Upper lobe of right lung (tissue), 1 donor: ENCODE data around the gene LPIN2. TPM values are rescaled to one million over a fixed set of nuclear protein-coding genes. Genes with fewer than 3 reads are reported as not detected.
"Not testable (repeated sequence)": the region's sequence is repeated elsewhere in the genome, so short reads cannot be mapped to it uniquely, and the experiment has no call there.

ENCODE experiments used
- ATAC-seq: fragments of 200-7000 bp; cut with Tn5 transposase; one replicate; pipeline ENCODE4 v1.9.1; 2020; ENCODE audit warnings: mild to moderate bottlenecking, moderate library complexity
- DNase-seq: peaks from one replicate; pipeline ENCODE4 v3.0.0-alpha.2; 2020
- H3K27ac ChIP-seq: fragments of 200-600 bp; one replicate; pipeline ENCODE4 v1.8.0; 2022
- H3K27me3 ChIP-seq: fragments of 200-600 bp; one replicate; pipeline ENCODE4 v1.8.0; 2022; ENCODE audit warnings: mild to moderate bottlenecking
- H3K36me3 ChIP-seq: fragments of 200-600 bp; one replicate; pipeline ENCODE4 v1.8.0; 2022
- H3K4me1 ChIP-seq: fragments of 200-600 bp; one replicate; pipeline ENCODE4 v1.8.0; 2022
- H3K4me3 ChIP-seq: fragments of 200-600 bp; one replicate; pipeline ENCODE4 v1.8.0; 2022; ENCODE audit warnings: mild to moderate bottlenecking
- H3K9me3 ChIP-seq: fragments of 200-600 bp; one replicate; pipeline ENCODE4 v1.8.0; 2022
- intact Hi-C: fragments of 100-400 bp; cut with DNase I; formaldehyde crosslinking; loops from one replicate; pipeline ENCODE4 v1.11.0; 2022
- total RNA-seq: library from RNA; stranded (reverse); fragmentation: NEBNext Ultra II Directional; extraction: Animal tissue kit (Norgen Biotek cat#: 25700); gene quantifications from one replicate; pipeline ENCODE4 v1.2.1, GENCODE V29; 2021
- TF ChIP-seq, protein P1 (sequence below): fragments of 200-600 bp; IDR thresholded peaks from one replicate; pipeline ENCODE4 v1.8.0; 2022; ENCODE audit warnings: antibody characterized with exemption
- donor health status: DM: no; HTN: yes; CAD: no; lungs with severe emphysema.

Gene LPIN2
- total RNA-seq, 1 donor from 2014 or later: 50.7 TPM

DNA sequence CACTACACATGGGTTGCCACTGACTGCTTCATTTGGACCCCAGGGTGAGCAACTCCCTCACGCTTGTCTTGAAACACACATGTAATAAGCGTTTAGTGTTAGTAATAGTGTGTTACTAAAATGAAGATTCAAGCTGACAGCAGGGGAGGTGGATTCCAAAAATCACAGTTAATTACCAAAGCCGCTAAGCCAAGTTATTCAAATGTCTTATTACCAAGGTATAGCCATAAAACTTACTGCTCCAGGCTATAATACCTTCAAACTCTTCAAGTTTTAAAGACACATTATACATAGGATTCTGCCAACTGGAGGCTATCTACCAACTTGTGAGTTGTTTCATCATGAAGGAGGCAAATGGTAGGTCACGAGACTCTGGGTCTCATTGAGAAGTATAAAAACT lies 2.9 kb downstream of the LPIN2 start:
- Histone ChIP-seq H3K4me3 (no peak overlapping the region), H3K4me1 (peaks cover 36% of the 10 kb centered on the region), H3K27me3 (no peaks in the 10 kb centered on the region), H3K9me3 (no peaks in the 10 kb centered on the region), H3K36me3 (peaks cover 9% of the 10 kb centered on the region), H3K27ac (no peak overlapping the region)
- TF ChIP-seq, protein P1, sequence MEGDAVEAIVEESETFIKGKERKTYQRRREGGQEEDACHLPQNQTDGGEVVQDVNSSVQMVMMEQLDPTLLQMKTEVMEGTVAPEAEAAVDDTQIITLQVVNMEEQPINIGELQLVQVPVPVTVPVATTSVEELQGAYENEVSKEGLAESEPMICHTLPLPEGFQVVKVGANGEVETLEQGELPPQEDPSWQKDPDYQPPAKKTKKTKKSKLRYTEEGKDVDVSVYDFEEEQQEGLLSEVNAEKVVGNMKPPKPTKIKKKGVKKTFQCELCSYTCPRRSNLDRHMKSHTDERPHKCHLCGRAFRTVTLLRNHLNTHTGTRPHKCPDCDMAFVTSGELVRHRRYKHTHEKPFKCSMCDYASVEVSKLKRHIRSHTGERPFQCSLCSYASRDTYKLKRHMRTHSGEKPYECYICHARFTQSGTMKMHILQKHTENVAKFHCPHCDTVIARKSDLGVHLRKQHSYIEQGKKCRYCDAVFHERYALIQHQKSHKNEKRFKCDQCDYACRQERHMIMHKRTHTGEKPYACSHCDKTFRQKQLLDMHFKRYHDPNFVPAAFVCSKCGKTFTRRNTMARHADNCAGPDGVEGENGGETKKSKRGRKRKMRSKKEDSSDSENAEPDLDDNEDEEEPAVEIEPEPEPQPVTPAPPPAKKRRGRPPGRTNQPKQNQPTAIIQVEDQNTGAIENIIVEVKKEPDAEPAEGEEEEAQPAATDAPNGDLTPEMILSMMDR: no peak
- intact Hi-C loops: no loop called here
- DNase-seq (no peak), ATAC-seq (no peak)

DNA sequence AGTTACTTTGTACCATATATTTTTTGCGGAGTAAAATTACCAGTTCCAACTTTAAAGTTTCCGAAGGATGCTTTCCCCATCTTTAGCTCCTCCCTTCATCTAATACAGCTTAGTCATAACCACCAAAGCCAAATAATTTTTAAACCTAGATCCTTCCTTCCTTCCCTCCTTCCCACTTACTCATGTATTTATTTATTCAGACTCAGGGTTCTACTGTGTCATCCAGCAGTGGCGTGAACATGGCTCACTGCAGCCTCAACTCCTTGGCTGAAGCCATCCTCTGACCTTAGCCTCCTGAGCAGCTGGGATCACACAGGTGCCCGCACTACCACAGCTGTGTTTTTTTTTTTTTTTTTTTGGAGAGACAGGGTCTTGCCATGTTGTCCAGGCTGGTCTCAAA lies 4.4 kb downstream of the LPIN2 start:
- DNase-seq (no peak), ATAC-seq (no peak)
- Histone ChIP-seq H3K4me1 (peaks cover 22% of the 10 kb centered on the region), H3K27ac (no peak overlapping the region), H3K27me3 (no peaks in the 10 kb centered on the region), H3K4me3 (no peak overlapping the region), H3K36me3 (peaks cover 9% of the 10 kb centered on the region), H3K9me3 (no peaks in the 10 kb centered on the region)
- TF ChIP-seq, protein P1: no peak
- intact Hi-C loops: no loop called here

DNA sequence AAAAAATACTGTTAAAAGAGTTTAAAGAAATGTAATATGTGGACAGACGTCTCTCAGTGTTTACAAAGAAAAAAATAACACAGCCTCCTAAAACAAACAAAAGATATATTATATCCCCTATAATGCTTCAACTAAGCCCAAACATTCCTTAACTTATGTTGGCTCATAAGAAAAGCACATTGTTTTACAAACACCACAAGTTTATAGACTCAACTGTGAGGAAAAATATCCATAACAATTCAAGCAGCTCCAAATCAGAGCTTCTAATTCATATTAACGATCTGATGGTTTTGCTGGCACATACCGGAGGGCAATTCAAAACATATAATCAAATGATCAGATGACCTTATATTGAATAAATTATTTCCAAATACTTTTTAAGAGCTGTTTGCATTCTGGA lies 5.5 kb downstream of the LPIN2 start:
- no peak for ATAC-seq
- H3K27ac ChIP-seq: no peak overlapping the region
- TF ChIP-seq, protein P1: no peak
- H3K27me3 ChIP-seq: no peaks in the 10 kb centered on the region
- peaks cover 9% of the 10 kb centered on the region for H3K36me3 ChIP-seq
- H3K4me1 ChIP-seq: peaks cover 22% of the 10 kb centered on the region
- H3K9me3 ChIP-seq: no peaks in the 10 kb centered on the region
- no peak for DNase-seq
- no peak overlapping the region for H3K4me3 ChIP-seq
- intact Hi-C loops: no loop called here

DNA sequence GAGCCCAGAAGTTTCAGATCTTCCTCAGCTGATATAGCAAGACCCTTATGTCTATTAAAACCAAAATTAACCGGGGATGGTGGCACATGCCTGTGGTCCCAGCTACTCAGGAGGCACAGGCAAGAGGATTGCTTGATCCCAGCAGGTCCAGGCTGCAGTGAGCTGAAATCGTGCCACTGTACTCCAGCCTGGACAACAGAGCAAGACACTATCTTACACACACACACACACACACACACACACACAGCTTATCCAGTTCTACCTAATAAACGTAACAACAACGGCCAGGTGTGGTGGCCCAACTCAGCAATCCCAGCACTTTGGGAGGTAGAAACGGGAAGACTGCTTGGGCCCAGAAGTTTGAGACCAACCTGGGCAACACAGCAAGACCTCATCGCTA lies 7.5 kb downstream of the LPIN2 start:
- Histone ChIP-seq H3K4me1 (peaks cover 10% of the 10 kb centered on the region), H3K9me3 (no peaks in the 10 kb centered on the region), H3K27ac (no peak overlapping the region), H3K4me3 (no peak overlapping the region), H3K27me3 (no peaks in the 10 kb centered on the region), H3K36me3 (peaks cover 9% of the 10 kb centered on the region)
- TF ChIP-seq, protein P1: no peak
- intact Hi-C loops: no loop called here
- DNase-seq (no peak), ATAC-seq (no peak)

DNA sequence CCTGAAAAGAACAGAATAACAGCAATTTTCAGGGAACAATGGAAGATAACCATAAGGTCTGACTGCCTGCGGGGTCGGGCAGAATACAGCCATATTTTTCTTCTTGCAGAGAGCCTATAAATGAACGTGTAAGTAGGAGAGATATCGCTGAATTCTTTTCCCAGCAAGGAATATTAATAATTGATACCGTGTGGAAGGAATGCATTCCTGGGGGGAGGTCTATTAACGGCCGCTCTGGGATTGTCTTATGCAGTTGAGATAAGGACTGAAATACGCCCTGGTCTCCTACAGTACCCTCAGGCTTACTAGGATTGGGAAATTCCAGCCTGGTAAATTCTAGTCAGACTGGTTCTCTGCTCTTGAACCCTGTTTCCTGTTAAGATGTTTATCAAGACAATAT lies 9.2 kb downstream of the LPIN2 start:
- ATAC-seq, DNase-seq, H3K36me3 ChIP-seq, H3K4me3 ChIP-seq, H3K27ac ChIP-seq, H3K9me3 ChIP-seq, intact Hi-C loops, H3K27me3 ChIP-seq, H3K4me1 ChIP-seq: not testable (repeated sequence)

DNA sequence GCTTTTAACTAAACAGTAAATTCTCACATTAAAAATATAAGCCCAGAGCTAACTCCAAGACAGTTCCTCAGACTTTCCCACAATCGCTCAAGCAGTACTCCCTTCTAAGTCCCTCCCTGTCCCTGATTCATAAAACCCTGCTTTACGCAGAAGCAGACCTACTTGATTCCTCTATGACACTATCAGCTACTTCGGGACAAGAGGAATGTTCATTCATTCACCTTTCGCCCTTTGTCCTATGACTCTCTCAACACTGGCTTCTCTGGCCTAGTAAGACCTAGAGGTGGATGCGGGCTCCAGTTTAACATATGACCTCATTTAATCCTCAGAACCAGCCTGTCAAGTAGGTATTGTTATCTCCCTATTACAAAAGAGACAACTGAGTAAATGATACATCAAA lies 10.2 kb downstream of the LPIN2 start:
- Histone ChIP-seq H3K27ac (no peak overlapping the region), H3K4me1 (peaks cover 15% of the 10 kb centered on the region), H3K36me3 (no peaks in the 10 kb centered on the region), H3K27me3 (no peaks in the 10 kb centered on the region), H3K4me3 (no peak overlapping the region), H3K9me3 (no peaks in the 10 kb centered on the region)
- DNase-seq (no peak), ATAC-seq (no peak)
- TF ChIP-seq, protein P1: no peak
- intact Hi-C loops: no loop called here
